GM13977 (cell line): ENCODE data around the gene NRM.
A peak's percentile ranks its signal among the peaks of the same experiment; 100 is the strongest.

Experiments used
- DNase-seq: peaks from one replicate; pipeline ENCODE4 v3.0.0; 2012; ENCODE audit warnings: low spot score
- CTCF ChIP-seq: IDR thresholded peaks from 2 replicates; pipeline ENCODE4 v1.5.1; 2012; ENCODE audit warnings: mild to moderate bottlenecking, control low read depth; ENCODE audit not compliant: insufficient read depth; ENCODE audit errors: extremely low read depth, missing control alignments
- in situ Hi-C: fragments of 300-500 bp; cut with MboI; formaldehyde crosslinking; loops from one replicate; pipeline ENCODE4 v1.12.0; 2022; ENCODE audit warnings: low sequenced_read_pairs, low pct_unique_long_range_greater_than_20kb, mixed read lengths, inconsistent platforms; ENCODE audit not compliant: unreplicated experiment

NRM gene

GRCh38 chr6:30681766-30682142, 9.0 kb downstream of the NRM start:
- DNase-seq, result peak; percentile 16
- in situ Hi-C loops, result loop anchor here (5.0 kb wide), 1 partner anchor 46 kb away; no protein-coding TSS in a partner anchor
- no peak for TF ChIP-seq CTCF

- no peak for DNase-seq
- TF ChIP-seq CTCF, result no peak
- in situ Hi-C loops, result loop anchor here (5.0 kb wide), 1 partner anchor 47 kb away; no protein-coding TSS in a partner anchor
Observed at GRCh38 chr6:30679765-30680535, 10.8 kb downstream of the NRM start.

DNA sequence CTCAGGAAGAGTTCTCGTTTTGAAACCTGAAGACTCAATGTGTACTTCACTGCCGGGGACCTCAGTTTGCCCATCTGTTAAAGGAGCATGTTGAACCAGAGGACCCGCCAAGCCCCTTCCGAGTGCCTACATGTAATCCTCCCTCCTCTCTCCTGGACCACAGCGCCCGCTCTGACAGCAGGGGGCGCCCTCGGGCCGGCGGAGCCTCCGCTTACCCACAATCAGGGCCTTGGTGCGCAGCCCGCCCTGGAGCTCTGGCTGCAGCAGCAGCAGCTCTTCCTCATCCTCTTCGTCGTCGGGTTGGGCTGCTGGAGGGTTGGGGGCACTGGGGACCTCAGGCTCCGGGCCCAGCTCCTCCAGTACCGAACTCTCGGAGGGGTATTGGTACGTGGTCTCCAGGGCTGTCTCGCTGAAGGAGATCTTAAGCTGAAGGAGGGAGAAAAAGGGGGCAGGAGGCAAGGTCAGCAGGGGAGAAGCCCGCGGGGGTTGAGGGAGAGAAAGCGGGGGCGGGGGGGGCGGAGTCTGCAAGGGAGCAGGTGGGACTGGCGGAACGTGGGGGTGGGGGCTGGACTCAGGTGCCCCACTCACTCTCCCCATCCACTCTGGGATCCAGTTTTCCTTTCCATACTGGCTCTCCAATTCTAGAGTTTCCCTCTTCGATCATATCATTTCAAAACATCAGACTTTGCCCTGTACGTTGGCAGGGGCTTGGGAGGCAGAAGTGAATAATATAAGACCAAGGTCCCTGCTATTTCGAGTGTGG, 11.6 kb downstream of the NRM start:
- peak; percentile 84 for DNase-seq
- in situ Hi-C loops, result no loop called here
- TF ChIP-seq CTCF, result peak; percentile 99

DNA sequence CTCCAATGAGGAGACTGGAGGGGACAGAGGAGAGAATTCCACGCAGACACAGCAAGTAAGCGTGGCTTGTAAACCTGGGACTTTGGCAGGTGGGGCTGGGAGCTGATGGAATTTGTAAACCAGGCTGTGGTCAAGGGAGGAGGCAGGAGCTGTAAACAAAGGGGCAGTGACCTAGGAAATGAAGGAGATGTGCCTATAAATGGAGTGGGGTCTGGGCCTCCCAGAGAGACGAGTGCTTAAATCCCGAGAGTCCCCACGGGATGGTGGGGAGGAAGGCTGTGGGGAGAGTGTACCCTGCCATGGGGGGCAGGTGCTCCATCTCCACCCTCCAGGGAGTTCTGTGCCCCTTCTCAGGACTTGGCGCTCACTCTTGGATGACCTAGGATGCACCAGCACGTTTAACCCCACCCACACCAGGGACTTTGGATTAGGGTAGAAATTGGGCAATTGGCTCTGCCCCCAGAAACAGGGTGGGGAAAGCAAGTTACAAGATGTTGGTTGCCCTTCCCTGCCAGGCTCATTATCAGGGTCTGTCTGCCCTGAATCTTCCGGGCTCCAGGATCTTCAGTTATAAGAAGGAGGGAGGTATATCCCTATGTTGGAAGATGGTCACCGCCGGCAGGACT, 14.0 kb downstream of the NRM start:
- in situ Hi-C loops, result no loop called here
- no peak for TF ChIP-seq CTCF
- DNase-seq, result no peak

- in situ Hi-C loops, result no loop called here
- DNase-seq, result peak; percentile 95
- TF ChIP-seq CTCF, result peak; percentile 83
Observed at GRCh38 chr6:30672445-30673253, 18.1 kb downstream of the NRM start, which contains the start of gene DHX16. DHX16 (minus strand) TSS chr6:30673006; CDS start chr6:30672841, 165 bp downstream.
